Left colon (tissue), 2 donors: Measurements from ENCODE around the gene PDE6B. TPM values are rescaled to one million over a fixed set of nuclear protein-coding genes. Genes with fewer than 3 reads are reported as not detected.
"Not testable (repeated sequence)": the region's sequence is repeated elsewhere in the genome, so short reads cannot be mapped to it uniquely, and the experiment has no call there.

Experiments used
- ATAC-seq: fragments of 200-7000 bp; cut with Tn5 transposase; one replicate; pipeline ENCODE4 v1.9.1; 2020; ENCODE audit warnings: mild to moderate bottlenecking, moderate library complexity
- DNase-seq, 2 donors: peaks; one replicate each; pipeline ENCODE4 v3.0.0-alpha.2; 2020
- intact Hi-C, 2 donors: fragments of 100-400 bp; cut with DNase I in 1 of 2; cut with micrococcal nuclease in 1 of 2; formaldehyde crosslinking; loops; one replicate each; pipeline versions ENCODE4 v1.11.2 to v1.14.0; 2022; cut with DNase I, micrococcal nuclease
- long read RNA-seq: library from polyadenylated mRNA; unstranded; transcript quantifications from one replicate; pipeline ENCODE4 v2.0.0, GENCODE V29; 2021
- total RNA-seq, 2 donors: library from RNA; stranded (reverse); fragmentation: NEBNext Ultra II Directional; extraction: Animal tissue kit (Norgen Biotek cat#: 25700); gene quantifications; one replicate each; pipeline ENCODE4 v1.2.1, GENCODE V29; 2021
- donor health status: DM: no; HTN: no; CAD: no.
- donor health status: DM: yes; HTN: yes; CAD: no.

PDE6B gene
- total RNA-seq = 1 to 10 TPM; 1.3 to 1.4 TPM
- long read RNA-seq, partial matches to known transcripts = 1 of 2 reads
- long read RNA-seq, other reads (novel, unspliced or antisense) = 1 of 2 reads

- intact Hi-C loops = no loop called here
- no peak for ATAC-seq
- no peak for DNase-seq
Observed at GRCh38 chr4:624705-625590, at the start of gene PDE6B. Gene PDE6B, plus strand, starts transcription at chr4:625573. Its CDS starts 54 bp downstream, at chr4:625627.

GRCh38 chr4:576245-576821 is 49.0 kb upstream of the PDE6B start, which contains the start of gene TMEM271:
Gene TMEM271, minus strand, starts transcription at chr4:576295. Its CDS starts 233 bp downstream, at chr4:576062.
- no peak for ATAC-seq
- intact Hi-C loops = no loop called here
- no peak for DNase-seq

- DNase-seq = no peak
- ATAC-seq = no peak
- intact Hi-C loops = no loop called here
Observed at GRCh38 chr4:576991-577498, 48.3 kb upstream of the PDE6B start.

GRCh38 chr4:577499-578450 is 47.6 kb upstream of the PDE6B start:
- no peak for DNase-seq
- intact Hi-C loops = no loop called here
- ATAC-seq = no peak

- intact Hi-C loops = no loop called here
- no peak for DNase-seq
- ATAC-seq = no peak
Observed at GRCh38 chr4:578451-579443, 46.6 kb upstream of the PDE6B start.

GRCh38 chr4:579543-580175 is 45.7 kb upstream of the PDE6B start:
- intact Hi-C loops = no loop called here
- ATAC-seq (no peak), DNase-seq (no peak)

- no peak for ATAC-seq
- no peak for DNase-seq
- intact Hi-C loops = no loop called here
Observed at GRCh38 chr4:581181-581580, 44.2 kb upstream of the PDE6B start.

- DNase-seq (no peak), ATAC-seq (no peak)
- intact Hi-C loops = no loop called here
Observed at GRCh38 chr4:581753-582361, 43.5 kb upstream of the PDE6B start.

GRCh38 chr4:583820-584219 is 41.6 kb upstream of the PDE6B start:
- intact Hi-C loops = no loop called here
- ATAC-seq = no peak
- no peak for DNase-seq

GRCh38 chr4:587671-588350 is 37.6 kb upstream of the PDE6B start:
- intact Hi-C loops = no loop called here
- ATAC-seq = no peak

GRCh38 chr4:588351-588849 is 37.0 kb upstream of the PDE6B start:
- no peak for ATAC-seq
- no peak for DNase-seq

More at GRCh38 chr4:587671-588350, 37.6 kb upstream of the PDE6B start:
- no peak for DNase-seq

GRCh38 chr4:589219-589963 is 36.0 kb upstream of the PDE6B start:
- ATAC-seq (no peak), DNase-seq (no peak)
- intact Hi-C loops = no loop called here

More at GRCh38 chr4:588351-588849, 37.0 kb upstream of the PDE6B start:
- intact Hi-C loops = no loop called here

- no peak for ATAC-seq
- no peak for DNase-seq
- intact Hi-C loops = no loop called here
Observed at GRCh38 chr4:590313-590841, 35.0 kb upstream of the PDE6B start.

GRCh38 chr4:592178-592577 is 33.2 kb upstream of the PDE6B start:
- ATAC-seq, intact Hi-C loops, DNase-seq: not testable (repeated sequence)

- no peak for DNase-seq
- no peak for ATAC-seq
- intact Hi-C loops = no loop called here
Observed at GRCh38 chr4:592825-593520, 32.4 kb upstream of the PDE6B start.
